ENCODE results near the gene NR4A3.

DNA sequence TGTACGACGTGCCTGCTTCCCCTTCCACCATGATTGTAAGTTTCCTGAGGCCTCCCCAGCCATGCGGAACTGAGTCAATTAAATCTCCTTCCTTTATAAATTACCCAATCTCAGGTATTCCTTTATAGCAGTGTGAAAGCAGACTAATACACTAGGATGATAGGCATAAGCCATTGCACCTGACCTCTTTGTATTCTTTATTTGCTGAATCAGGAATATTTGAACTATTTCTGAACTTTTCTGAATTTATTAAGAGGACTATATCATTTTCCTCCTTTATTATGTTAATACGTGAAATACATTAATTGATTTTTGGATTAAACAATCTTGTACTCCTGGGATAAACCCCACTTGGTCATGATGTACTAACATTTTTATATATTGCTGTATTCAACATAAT is 28.2 kb upstream of the NR4A3 start:
- TF ChIP-seq POLR2A (IDR thresholded peaks at IDR 0.05; ENCODE audit: low read depth, low read length) (no peak), POLR2AphosphoS5 (IDR thresholded peaks at IDR 0.05; ENCODE audit: low read depth, low read length) (no peak)

All from GM12891 (cell line).